ENCODE measurements around the gene TRAPPC6A.

TRAPPC6A gene

DNA sequence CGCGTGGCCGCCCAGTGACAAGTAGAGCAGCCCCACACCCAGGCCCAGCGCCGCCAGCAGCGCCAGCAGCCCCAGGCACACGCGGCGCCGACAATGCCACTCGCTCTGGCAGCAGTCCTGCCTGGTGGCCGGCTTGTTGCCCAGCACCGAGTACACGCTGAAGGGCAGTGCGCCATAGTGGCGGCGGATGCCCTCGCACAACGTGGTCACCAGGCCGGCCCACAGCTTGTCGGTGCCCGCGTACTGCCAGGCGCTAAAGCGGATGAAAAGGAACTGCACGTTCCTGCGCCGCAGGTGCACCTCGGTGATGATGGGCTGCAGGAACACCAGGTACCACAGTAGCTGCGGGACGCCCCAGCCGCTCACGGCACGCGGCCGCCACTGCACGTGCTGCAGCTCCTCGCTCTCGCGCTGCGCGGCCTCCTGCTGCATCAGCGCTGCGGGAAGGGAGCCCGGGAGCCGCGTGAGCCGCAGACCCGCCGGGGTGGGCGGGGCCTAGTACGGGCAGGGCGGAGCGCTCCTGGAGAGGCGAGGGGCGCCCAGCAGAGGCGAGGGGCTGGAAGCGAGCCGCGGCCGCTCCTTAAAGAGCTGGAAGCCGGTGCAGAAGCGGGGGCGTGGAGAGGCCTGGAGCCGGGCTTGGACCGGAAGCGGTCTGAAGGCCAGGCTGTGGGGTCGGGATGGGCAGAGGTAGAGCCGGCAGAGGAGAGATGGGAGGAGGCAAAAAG is 24.5 kb downstream of the TRAPPC6A start:
- Histone ChIP-seq H4K20me1 (ENCODE audit: insufficient read depth, low read length) (no peaks in the 10 kb centered on the region), H3K9me3 (ENCODE audit: low read length) (no peaks in the 10 kb centered on the region), H3K9me2 (ENCODE audit: low read depth, low read length) (no peaks in the 10 kb centered on the region), H3K4me2 (ENCODE audit: low read length) (peak overlapping the region; percentile 21; the same call in 1 of the 2 replicates), H2AFZ (ENCODE audit: low read length) (no peak overlapping the region), H3K4me3 (ENCODE audit: low read depth, low read length, poor library complexity, severe bottlenecking) (no peak overlapping the region), H3K4me1 (ENCODE audit: insufficient read depth, low read length, severe bottlenecking) (no peaks in the 10 kb centered on the region), H3K27me3 (ENCODE audit: insufficient read depth, low read length) (no peaks in the 10 kb centered on the region), H3K27ac (ENCODE audit: low read depth, low read length, poor library complexity, severe bottlenecking) (no peak overlapping the region), H3K79me2 (ENCODE audit: insufficient read depth, low read length) (no peaks in the 10 kb centered on the region), H3K36me3 (ENCODE audit: insufficient read depth, low read length) (no peaks in the 10 kb centered on the region), H3F3A (ENCODE audit: insufficient read depth, low read length) (no peaks in the 10 kb centered on the region), H3K9ac (ENCODE audit: low read length) (no peak overlapping the region)
- no peak for TF ChIP-seq EZH2 (IDR thresholded peaks at IDR 0.05; ENCODE audit: borderline replicate concordance, low read length)
- TF ChIP-seq, protein P1, sequence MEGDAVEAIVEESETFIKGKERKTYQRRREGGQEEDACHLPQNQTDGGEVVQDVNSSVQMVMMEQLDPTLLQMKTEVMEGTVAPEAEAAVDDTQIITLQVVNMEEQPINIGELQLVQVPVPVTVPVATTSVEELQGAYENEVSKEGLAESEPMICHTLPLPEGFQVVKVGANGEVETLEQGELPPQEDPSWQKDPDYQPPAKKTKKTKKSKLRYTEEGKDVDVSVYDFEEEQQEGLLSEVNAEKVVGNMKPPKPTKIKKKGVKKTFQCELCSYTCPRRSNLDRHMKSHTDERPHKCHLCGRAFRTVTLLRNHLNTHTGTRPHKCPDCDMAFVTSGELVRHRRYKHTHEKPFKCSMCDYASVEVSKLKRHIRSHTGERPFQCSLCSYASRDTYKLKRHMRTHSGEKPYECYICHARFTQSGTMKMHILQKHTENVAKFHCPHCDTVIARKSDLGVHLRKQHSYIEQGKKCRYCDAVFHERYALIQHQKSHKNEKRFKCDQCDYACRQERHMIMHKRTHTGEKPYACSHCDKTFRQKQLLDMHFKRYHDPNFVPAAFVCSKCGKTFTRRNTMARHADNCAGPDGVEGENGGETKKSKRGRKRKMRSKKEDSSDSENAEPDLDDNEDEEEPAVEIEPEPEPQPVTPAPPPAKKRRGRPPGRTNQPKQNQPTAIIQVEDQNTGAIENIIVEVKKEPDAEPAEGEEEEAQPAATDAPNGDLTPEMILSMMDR (IDR thresholded peaks at IDR 0.05; ENCODE audit: low read length), result no peak

DNA sequence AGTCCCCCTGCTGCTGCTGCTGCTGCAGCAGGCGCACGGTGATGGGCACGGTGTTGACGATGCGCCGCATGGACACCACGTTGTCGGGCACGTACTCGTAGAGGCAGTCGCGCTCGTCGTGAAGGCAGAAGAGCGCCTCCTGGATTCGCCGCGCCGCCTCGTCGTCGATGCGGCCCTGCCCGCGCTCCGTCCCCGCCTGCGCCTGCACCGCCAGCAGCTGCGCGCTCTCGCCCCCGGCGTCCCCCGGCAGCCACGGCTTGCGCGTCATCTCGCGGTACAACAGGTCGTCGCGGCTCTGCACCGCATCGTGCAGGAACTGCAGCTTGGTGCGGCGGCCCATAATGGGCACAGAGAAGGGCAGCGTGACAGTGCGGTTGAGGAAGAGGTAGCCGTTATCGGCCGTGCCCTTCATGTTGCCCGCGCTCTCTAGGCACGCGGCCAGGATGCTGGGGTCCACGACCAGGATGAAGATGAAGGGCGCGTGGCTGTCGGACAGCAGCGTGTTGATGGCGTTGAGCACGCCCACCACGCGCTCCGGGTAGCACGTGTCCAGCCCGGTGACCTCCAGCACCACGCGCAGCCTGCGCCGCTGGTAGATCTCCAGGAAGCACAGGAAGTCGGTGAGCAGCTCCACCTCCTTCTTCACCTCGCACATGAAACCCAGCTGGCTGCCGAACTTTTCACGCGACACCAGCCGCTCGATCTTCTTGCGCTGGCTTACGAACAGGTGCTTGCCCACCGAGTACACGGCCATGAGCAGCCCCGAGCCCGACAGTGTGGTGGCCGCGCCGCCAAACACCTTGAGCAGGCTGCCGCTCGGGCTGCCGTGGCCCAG is 25.3 kb downstream of the TRAPPC6A start:
- Histone ChIP-seq H3K27me3 (ENCODE audit: insufficient read depth, low read length) (no peaks in the 10 kb centered on the region), H3K9me3 (ENCODE audit: low read length) (no peaks in the 10 kb centered on the region), H2AFZ (ENCODE audit: low read length) (no peak overlapping the region), H3K4me2 (ENCODE audit: low read length) (no peak overlapping the region), H3K4me3 (ENCODE audit: low read depth, low read length, poor library complexity, severe bottlenecking) (no peak overlapping the region), H3K27ac (ENCODE audit: low read depth, low read length, poor library complexity, severe bottlenecking) (no peak overlapping the region), H4K20me1 (ENCODE audit: insufficient read depth, low read length) (no peaks in the 10 kb centered on the region), H3F3A (ENCODE audit: insufficient read depth, low read length) (no peaks in the 10 kb centered on the region), H3K36me3 (ENCODE audit: insufficient read depth, low read length) (no peaks in the 10 kb centered on the region), H3K4me1 (ENCODE audit: insufficient read depth, low read length, severe bottlenecking) (no peaks in the 10 kb centered on the region), H3K79me2 (ENCODE audit: insufficient read depth, low read length) (no peaks in the 10 kb centered on the region), H3K9me2 (ENCODE audit: low read depth, low read length) (no peaks in the 10 kb centered on the region), H3K9ac (ENCODE audit: low read length) (no peak overlapping the region)
- TF ChIP-seq EZH2 (IDR thresholded peaks at IDR 0.05; ENCODE audit: borderline replicate concordance, low read length), result no peak
- TF ChIP-seq, protein P1 (IDR thresholded peaks at IDR 0.05; ENCODE audit: low read length), result no peak

DNA sequence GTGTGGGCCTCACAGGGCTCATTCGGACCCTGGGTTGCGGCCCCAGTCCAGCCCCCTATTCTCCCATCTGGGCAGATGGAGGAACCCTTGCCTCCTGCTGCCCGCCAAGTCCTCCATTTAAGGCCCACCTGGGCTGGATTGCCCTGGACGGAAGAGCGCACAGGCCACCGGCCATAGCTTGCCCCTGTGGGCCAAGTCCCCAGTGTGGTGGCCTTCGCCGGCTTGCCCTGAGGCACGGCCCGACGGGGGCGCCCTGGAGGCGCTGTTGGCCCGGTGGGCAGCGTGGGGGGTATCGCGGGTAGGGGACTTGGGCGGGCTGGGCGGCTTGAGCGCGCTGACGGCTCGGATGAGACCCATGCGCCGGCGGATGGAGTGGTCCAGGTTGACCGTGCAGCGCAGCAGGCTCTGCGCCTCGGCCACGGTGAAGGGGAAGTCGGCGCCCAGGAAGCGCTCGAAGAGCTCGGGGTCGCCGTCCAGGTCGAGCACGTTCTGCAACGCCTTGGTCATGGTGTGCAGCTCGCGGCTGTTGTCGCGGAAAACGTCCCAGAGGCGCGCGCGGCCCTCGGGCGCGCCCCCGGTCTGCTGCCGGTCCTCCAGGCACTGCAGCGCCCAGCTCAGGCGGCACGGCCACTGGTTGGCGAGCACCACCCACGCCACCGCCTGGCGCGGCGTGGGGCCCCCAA is 26.1 kb downstream of the TRAPPC6A start:
- no peaks in the 10 kb centered on the region for H3K79me2 ChIP-seq (ENCODE audit: insufficient read depth, low read length)
- no peaks in the 10 kb centered on the region for H4K20me1 ChIP-seq (ENCODE audit: insufficient read depth, low read length)
- H3K27ac ChIP-seq (ENCODE audit: low read depth, low read length, poor library complexity, severe bottlenecking), result no peak overlapping the region
- H3K9ac ChIP-seq (ENCODE audit: low read length), result no peak overlapping the region
- no peaks in the 10 kb centered on the region for H3K9me2 ChIP-seq (ENCODE audit: low read depth, low read length)
- H3K36me3 ChIP-seq (ENCODE audit: insufficient read depth, low read length), result no peaks in the 10 kb centered on the region
- no peaks in the 10 kb centered on the region for H3F3A ChIP-seq (ENCODE audit: insufficient read depth, low read length)
- H2AFZ ChIP-seq (ENCODE audit: low read length), result no peak overlapping the region
- no peak overlapping the region for H3K4me2 ChIP-seq (ENCODE audit: low read length)
- no peaks in the 10 kb centered on the region for H3K27me3 ChIP-seq (ENCODE audit: insufficient read depth, low read length)
- no peaks in the 10 kb centered on the region for H3K4me1 ChIP-seq (ENCODE audit: insufficient read depth, low read length, severe bottlenecking)
- TF ChIP-seq, protein P1 (IDR thresholded peaks at IDR 0.05; ENCODE audit: low read length), result no peak
- no peak for TF ChIP-seq EZH2 (IDR thresholded peaks at IDR 0.05; ENCODE audit: borderline replicate concordance, low read length)
- H3K4me3 ChIP-seq (ENCODE audit: low read depth, low read length, poor library complexity, severe bottlenecking), result no peak overlapping the region
- H3K9me3 ChIP-seq (ENCODE audit: low read length), result no peaks in the 10 kb centered on the region

Data from OCI-LY1 (cell line).